Neuronal stem cell (in vitro differentiated cells): ENCODE data around the gene QPCT.
"Not testable (repeated sequence)": the region's sequence is repeated elsewhere in the genome, so short reads cannot be mapped to it uniquely, and the experiment has no call there.

Source experiments
- DNase-seq: peaks from one replicate; pipeline ENCODE4 v3.0.0-alpha.2; 2013; ENCODE audit warnings: low spot score
- H2AFZ ChIP-seq: one replicate; pipeline ENCODE4 v1.6.1; 2013; ENCODE audit warnings: mild to moderate bottlenecking, low read length, inconsistent platforms
- H2AK5ac ChIP-seq: 2 replicates; pipeline ENCODE4 v1.6.1; 2013; ENCODE audit warnings: low read depth, mild to moderate bottlenecking, inconsistent platforms, low read length, moderate library complexity, mixed read lengths
- H2BK120ac ChIP-seq: 2 replicates; pipeline ENCODE4 v1.6.1; 2013; ENCODE audit warnings: low read depth, mild to moderate bottlenecking, inconsistent platforms, low read length, moderate library complexity, mixed read lengths
- H2BK12ac ChIP-seq: one replicate; pipeline ENCODE4 v1.6.1; 2013; ENCODE audit warnings: low read length, inconsistent platforms
- H2BK15ac ChIP-seq: 2 replicates; pipeline ENCODE4 v1.6.1; 2013; ENCODE audit warnings: mild to moderate bottlenecking, low read length, inconsistent platforms, mixed read lengths
- H2BK5ac ChIP-seq: one replicate; pipeline ENCODE4 v1.6.1; 2013; ENCODE audit warnings: inconsistent platforms, mild to moderate bottlenecking, low read length, moderate library complexity
- H3K14ac ChIP-seq: one replicate; pipeline ENCODE4 v1.6.1; 2013; ENCODE audit warnings: low read length, inconsistent platforms
- H3K18ac ChIP-seq: 2 replicates; pipeline ENCODE4 v1.6.1; 2013; ENCODE audit warnings: low read length, inconsistent platforms
- H3K23ac ChIP-seq: 2 replicates; pipeline ENCODE4 v1.6.1; 2013; ENCODE audit warnings: low read depth, mild to moderate bottlenecking, mixed read lengths, low read length, inconsistent platforms; ENCODE audit not compliant: poor library complexity
- H3K27ac ChIP-seq: replicated peaks from 3 replicates; pipeline ENCODE4 v1.5.1; 2013; ENCODE audit warnings: low read length, inconsistent platforms
- H3K27me3 ChIP-seq, 3 experiments: 2 replicates each; pipeline ENCODE4 v1.6.1; 2013; ENCODE audit warnings: low read length in 3 of 3, mild to moderate bottlenecking in 2 of 3, inconsistent platforms in 1 of 3, low read depth in 1 of 3, mixed read lengths in 1 of 3, moderate library complexity in 1 of 3; ENCODE audit not compliant: control insufficient read depth in 3 of 3, insufficient read depth in 3 of 3
- H3K36me3 ChIP-seq, 2 donors: replicated peaks in 1 of 2; 2 replicates each; pipeline ENCODE4 v1.6.1; 2013; ENCODE audit warnings: low read length in 2 of 2; ENCODE audit not compliant: control insufficient read depth in 2 of 2, insufficient read depth in 2 of 2
- H3K4ac ChIP-seq: 2 replicates; pipeline ENCODE4 v1.6.1; 2013; ENCODE audit warnings: inconsistent platforms, mild to moderate bottlenecking, low read length, moderate library complexity
- H3K4me1 ChIP-seq, 2 donors: 1 replicate in 1 of 2; 2 replicates in 1 of 2; pipeline ENCODE4 v1.6.1; 2013; ENCODE audit warnings: low read length in 2 of 2, low read depth in 1 of 2; ENCODE audit not compliant: control insufficient read depth in 2 of 2, insufficient read depth in 1 of 2
- H3K4me2 ChIP-seq: one replicate; pipeline ENCODE4 v1.6.1; 2013; ENCODE audit warnings: mild to moderate bottlenecking, low read length, inconsistent platforms; ENCODE audit not compliant: insufficient read depth, poor library complexity, severe bottlenecking
- H3K4me3 ChIP-seq, 2 donors: 2 replicates each; pipeline ENCODE4 v1.5.1; 2013; ENCODE audit warnings: low read length in 2 of 2, mild to moderate bottlenecking in 2 of 2, inconsistent platforms in 1 of 2, moderate library complexity in 1 of 2
- H3K79me1 ChIP-seq: one replicate; pipeline ENCODE4 v1.6.1; 2013; ENCODE audit warnings: low read depth, mild to moderate bottlenecking, inconsistent platforms, low read length, moderate library complexity
- H3K9ac ChIP-seq: one replicate; pipeline ENCODE4 v1.6.1; 2013; ENCODE audit warnings: mild to moderate bottlenecking, low read depth, low read length, inconsistent platforms; ENCODE audit not compliant: poor library complexity
- H3K9me3 ChIP-seq, 2 donors: replicated peaks in 1 of 2; 2 replicates each; pipeline versions ENCODE3 to v1.6.1; 2013; ENCODE audit warnings: low read length in 2 of 2, mild to moderate bottlenecking in 2 of 2, inconsistent platforms in 1 of 2, low read depth in 1 of 2, mixed read lengths in 1 of 2, moderate library complexity in 1 of 2; ENCODE audit not compliant: control insufficient read depth in 2 of 2, insufficient read depth in 1 of 2
- H4K8ac ChIP-seq: one replicate; pipeline ENCODE4 v1.6.1; 2013; ENCODE audit warnings: low read depth, mild to moderate bottlenecking, inconsistent platforms, low read length, moderate library complexity
- H4K91ac ChIP-seq: one replicate; pipeline ENCODE4 v1.6.1; 2013; ENCODE audit warnings: low read length, low read depth, mild to moderate bottlenecking, inconsistent platforms; ENCODE audit not compliant: poor library complexity
- WGBS, 2 donors: extraction: QIAGEN DNeasy Blood & Tissue Kit; methylation state at CpG; one replicate each; pipeline ENCODE4 v1.1.7; 2013; ENCODE audit warnings: missing lambda C conversion rate in 2 of 2, mixed read lengths in 1 of 2; ENCODE audit not compliant: insufficient read length in 2 of 2, insufficient replicate concordance in 1 of 2; ENCODE audit errors: extremely low coverage in 2 of 2; 5-methylcytosine and 5-hydroxymethylcytosine counted together

Gene QPCT

DNA sequence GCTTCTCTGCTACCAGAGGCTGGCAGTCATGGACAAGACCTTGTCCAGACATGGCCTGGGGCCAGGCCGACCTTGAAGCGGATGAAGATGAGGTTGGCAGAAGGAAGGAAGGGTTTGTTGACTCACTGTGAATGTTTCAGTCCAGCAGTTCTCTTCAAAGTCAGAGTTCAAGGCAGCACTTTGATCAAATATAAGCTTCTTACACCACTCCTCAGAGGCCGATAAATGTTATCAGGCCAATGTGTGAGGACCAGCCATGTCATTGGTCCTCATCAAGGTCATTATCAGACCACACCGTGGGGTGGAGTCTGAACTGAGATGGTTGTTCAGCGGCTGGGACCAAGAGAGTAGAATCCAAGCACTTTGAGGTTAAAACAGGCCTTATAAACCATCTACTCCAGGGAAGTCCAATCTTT, 35.5 kb downstream of the QPCT start:
- no peak overlapping the region for H3K4ac ChIP-seq
- no peak overlapping the region for H3K27ac ChIP-seq
- H4K8ac ChIP-seq = no peak overlapping the region
- H2BK15ac ChIP-seq = no peak overlapping the region
- no peak overlapping the region for H2AFZ ChIP-seq
- no peak overlapping the region for H3K9ac ChIP-seq
- no CpG with 5 or more reads among the region's 5 CpGs for WGBS, 2 donors
- no peaks in the 10 kb centered on the region for H3K79me1 ChIP-seq
- H2BK5ac ChIP-seq = no peak overlapping the region
- no peak for DNase-seq
- H3K14ac ChIP-seq = no peak overlapping the region
- H3K27me3 ChIP-seq = no peaks in the 10 kb centered on the region
- H2AK5ac ChIP-seq = no peak overlapping the region
- H3K4me3 ChIP-seq = no peak overlapping the region
- no peak overlapping the region for H3K23ac ChIP-seq
- no peak overlapping the region for H4K91ac ChIP-seq
- H3K9me3 ChIP-seq = no peaks in the 10 kb centered on the region
- no peaks in the 10 kb centered on the region for H3K36me3 ChIP-seq
- no peak overlapping the region for H2BK120ac ChIP-seq
- no peak overlapping the region for H3K4me2 ChIP-seq
- H3K4me1 ChIP-seq = no peaks in the 10 kb centered on the region
- no peak overlapping the region for H3K18ac ChIP-seq
- H2BK12ac ChIP-seq = no peak overlapping the region

DNA sequence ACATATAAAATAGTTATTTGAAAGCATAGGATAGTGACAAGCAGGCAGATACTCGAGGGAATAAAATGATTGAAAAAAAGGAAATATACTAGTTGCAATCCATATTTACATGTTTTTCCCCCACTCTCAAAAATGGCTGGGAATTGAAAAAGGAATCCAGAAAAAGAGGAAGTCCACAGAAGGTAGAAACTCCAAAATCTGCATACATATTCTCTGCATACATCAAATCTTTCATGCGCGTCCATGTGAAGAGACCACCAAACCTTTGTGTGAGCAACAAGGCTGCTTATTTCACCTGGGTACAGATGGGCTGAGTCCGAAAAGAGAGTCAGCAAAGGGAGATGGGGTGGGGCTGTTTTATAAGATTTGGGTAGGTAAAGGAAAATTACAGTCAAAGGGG, 36.4 kb downstream of the QPCT start:
- H3K18ac ChIP-seq, H3K36me3 ChIP-seq, H3K23ac ChIP-seq, H2BK15ac ChIP-seq, H3K4me3 ChIP-seq, H3K9ac ChIP-seq, H2BK5ac ChIP-seq, H3K14ac ChIP-seq, H3K27me3 ChIP-seq, H3K4me2 ChIP-seq, H4K8ac ChIP-seq, H3K4ac ChIP-seq, H2BK12ac ChIP-seq, H3K27ac ChIP-seq, H3K79me1 ChIP-seq, H2BK120ac ChIP-seq, H3K4me1 ChIP-seq, H2AK5ac ChIP-seq, H2AFZ ChIP-seq, H4K91ac ChIP-seq, H3K9me3 ChIP-seq, DNase-seq: not testable (repeated sequence)
- no CpG with 5 or more reads among the region's 4 CpGs for WGBS, 2 donors

DNA sequence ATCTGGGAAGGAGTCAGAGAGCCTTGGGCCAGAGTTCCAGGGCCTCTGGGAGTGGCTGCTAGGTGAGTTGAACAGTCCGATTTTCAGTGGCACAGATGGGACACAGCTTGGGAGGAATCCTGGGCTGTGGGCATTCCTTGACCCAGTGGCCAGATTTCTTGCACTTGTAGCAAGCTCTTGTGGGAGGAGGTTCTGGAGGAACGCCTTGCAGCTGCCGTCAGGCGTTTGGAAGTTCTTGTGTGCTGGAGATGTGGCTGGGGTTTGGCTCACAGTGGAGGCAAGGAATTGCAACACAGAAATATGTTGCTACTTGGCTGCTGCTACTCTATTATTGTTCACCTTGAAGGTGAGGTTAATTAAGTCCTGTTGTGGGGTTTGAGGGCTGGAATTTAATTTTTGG, 39.8 kb downstream of the QPCT start:
- H3K79me1 ChIP-seq, DNase-seq: not testable (repeated sequence)

DNA sequence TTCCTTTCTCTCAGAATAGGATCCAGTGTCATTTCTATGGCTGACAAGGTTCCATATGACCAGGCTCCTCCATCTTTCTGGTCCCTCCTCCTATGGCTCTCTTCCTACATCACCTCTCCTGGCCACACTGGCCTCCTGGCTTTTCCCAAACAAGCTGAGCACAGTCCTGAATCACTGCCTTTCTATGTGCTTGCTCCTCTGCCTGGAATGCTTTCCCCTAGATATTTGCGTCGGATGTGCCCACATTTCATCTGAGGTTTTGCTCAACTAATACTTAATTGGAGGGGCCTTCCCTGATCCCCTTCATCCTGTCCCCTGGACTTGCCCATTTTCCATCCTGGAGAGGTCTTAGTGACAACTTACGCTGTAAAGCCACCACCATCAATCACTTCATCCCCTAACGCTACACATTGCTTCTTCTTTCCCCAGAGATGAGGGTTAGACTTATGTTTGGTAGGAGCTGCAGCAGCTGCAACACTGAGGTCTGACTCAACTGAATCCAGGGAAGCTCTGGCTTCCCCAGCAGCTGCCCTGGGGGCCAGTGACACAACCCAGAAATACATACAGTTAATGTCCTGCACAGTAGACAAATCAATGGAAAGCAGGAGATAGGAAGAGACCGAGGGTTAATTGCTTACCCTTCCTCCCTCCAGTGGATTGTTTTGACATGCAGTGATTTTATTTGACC, 42.9 kb downstream of the QPCT start:
- Histone ChIP-seq H3K79me1 (no peaks in the 10 kb centered on the region), H3K36me3 (no peaks in the 10 kb centered on the region), H3K4me2 (no peak overlapping the region), H2BK15ac (no peak overlapping the region), H3K4ac (no peak overlapping the region), H2BK120ac (no peak overlapping the region), H3K27me3 (peaks cover 0 to 3% (median 0%) of the 10 kb centered on the region in 3 experiments), H3K4me1 (no peaks in the 10 kb centered on the region), H3K4me3 (no peak overlapping the region), H2AFZ (no peak overlapping the region), H3K9ac (no peak overlapping the region), H4K8ac (no peak overlapping the region), H4K91ac (no peak overlapping the region), H3K14ac (no peak overlapping the region), H2BK12ac (no peak overlapping the region), H2AK5ac (peak overlapping the region; percentile 15), H3K23ac (no peak overlapping the region), H3K27ac (no peak overlapping the region), H2BK5ac (no peak overlapping the region), H3K9me3 (no peaks in the 10 kb centered on the region), H3K18ac (no peak overlapping the region)
- no peak for DNase-seq
- WGBS, 2 donors = no CpG with 5 or more reads among the region's 5 CpGs

More for the DNA sequence above, 39.8 kb downstream of the QPCT start:
- not testable (repeated sequence) for H3K14ac ChIP-seq, H3K18ac ChIP-seq, H3K4me2 ChIP-seq, H3K4me1 ChIP-seq, H3K9ac ChIP-seq, H3K36me3 ChIP-seq, H4K8ac ChIP-seq, H3K27me3 ChIP-seq, H2BK15ac ChIP-seq, H4K91ac ChIP-seq, H2BK5ac ChIP-seq, H3K23ac ChIP-seq, H3K4ac ChIP-seq, H3K9me3 ChIP-seq, H3K4me3 ChIP-seq, H2AK5ac ChIP-seq, H3K27ac ChIP-seq, H2AFZ ChIP-seq, H2BK12ac ChIP-seq, H2BK120ac ChIP-seq
- WGBS, 2 donors = no CpG with 5 or more reads among the region's 4 CpGs
